Globus pallidus (tissue), 1 donor: ENCODE results near the gene LGI1.

Source experiments
- DNase-seq: peaks from one replicate; pipeline ENCODE4 v3.0.0-alpha.2; 2015; ENCODE audit warnings: low spot score

The LGI1 gene

DNA sequence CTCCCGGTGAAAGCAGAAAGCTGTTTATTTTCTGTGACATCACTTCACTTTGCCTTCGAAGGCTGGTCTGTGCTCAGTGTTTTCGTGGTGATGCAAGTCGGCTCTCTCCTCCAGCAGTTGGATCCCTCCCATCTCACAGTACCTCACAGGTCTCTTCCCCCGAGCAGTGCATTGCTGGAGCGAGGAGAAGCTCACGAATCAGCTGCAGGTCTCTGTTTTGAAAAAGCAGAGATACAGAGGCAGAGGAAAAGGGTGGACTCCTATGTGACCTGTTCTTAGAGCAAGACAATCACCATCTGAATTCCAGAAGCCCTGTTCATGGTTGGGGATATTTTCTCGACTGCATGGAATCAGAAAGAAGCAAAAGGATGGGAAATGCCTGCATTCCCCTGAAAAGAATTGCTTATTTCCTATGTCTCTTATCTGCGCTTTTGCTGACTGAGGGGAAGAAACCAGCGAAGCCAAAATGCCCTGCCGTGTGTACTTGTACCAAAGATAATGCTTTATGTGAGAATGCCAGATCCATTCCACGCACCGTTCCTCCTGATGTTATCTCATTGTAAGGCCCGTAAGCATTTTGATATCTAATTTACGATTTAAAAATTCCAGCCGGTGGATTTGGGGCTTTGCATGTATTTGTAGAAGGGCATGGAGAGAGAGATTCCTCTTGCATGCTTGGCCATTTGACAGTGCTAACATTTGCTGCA is at the start of gene LGI1:
Gene LGI1, plus strand, starts transcription at position 136 of the 707 bp plus-strand sequence. Its CDS starts 209 bp downstream, at position 345.
- DNase-seq = no peak

DNA sequence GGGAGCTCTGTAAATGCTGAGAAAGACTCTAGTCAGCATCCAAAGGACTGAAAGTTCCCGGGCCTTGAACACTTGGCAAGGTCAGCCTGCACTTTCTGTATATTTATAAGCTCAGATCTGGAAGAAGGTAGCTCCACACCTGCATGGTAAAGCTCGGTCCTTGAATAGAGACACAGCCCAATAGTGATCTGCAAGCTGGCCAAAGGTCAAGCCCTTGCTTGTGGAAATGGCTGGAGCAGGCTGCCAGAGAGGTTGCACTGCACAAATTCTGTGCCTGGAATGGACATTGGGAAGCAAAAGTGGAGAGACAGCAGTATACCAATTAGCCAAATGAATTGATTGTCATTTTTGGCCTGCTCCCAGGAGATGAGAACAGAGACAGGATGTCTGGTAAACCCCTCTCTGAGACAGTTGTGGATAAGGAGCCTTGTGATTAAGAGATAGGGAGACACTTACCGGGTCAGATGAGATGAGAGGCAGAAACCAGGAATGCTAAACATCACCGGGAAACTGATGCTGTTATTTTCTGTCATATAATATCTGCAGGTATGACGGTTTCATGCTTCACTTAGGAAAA is 47.3 kb upstream of the LGI1 start:
- no peak for DNase-seq

DNA sequence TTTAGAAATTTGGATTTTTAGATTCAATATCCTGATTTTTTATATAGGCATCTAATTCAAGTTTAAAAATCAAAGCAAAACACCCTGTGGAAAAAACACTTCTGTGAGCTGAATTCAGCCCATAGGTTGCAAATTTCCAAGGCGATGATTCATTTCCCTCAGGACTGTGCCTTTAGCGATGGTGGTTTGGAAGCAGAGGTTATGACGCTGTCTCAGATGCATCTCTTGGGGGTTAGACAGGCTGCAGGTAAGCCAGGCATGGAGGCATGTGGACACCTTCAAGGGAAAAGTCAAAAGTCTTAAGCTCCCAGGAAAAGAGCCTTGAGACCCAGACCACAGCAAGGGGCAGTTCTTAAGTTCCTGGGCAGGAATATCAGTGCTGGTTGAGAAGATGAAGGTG is 45.8 kb upstream of the LGI1 start:
- DNase-seq = no peak

DNA sequence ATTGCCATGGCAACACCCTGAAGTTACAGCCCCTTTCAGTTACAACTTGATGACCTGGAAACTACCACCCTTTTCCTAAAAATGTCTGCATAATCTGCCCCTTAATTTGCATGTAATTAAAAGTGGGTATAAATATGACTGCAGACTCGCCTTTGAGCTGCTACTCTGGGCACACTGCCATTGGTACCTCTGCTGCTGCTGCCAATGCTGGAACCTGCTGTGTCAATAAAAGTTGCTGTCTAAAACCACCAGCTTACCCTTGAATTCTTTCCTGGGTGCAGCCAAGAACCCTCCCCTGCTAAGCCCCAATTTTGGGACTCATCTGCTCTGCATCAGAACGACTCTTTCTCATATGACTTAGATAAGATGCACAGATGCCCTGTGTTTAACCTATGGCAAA is 45.1 kb upstream of the LGI1 start:
- peak; percentile 7 for DNase-seq

DNA sequence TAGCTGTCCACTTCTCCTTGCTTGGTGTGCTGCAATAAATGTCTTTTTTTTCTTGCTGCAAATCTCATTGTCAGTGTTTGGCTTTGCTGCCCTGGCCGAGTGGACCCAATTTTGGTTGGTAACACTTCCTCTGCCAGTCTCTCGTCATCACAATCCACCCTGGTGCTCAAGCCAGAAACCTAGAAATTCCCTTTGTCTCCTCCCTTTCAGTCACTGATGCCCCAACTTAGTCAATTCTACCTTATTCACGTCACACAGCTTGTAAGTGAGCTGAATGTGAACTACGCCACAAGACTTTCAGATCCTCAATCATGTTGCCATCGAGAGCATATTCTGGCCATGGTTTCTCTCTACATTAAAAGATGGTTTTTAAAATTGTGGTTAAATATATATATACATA is 42.4 kb upstream of the LGI1 start:
- DNase-seq = no peak

DNA sequence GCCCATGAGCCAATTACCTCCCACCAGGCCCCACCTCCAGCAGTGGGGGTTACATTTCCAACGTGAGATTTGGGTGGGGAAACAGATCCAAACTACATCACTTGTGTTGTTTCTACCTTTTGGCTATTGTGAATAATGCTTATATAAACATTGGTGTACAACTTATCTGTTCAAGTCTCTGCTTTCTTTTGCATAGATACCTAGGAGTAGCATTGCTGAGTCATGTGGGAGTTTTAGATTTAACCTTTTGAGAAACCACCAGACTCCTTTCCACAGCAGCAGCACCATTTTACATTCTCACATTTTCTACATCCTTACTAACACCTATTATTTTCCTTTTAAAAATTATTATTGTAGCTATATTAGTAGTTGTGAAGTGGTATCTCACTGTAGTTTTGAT is 41.0 kb upstream of the LGI1 start:
- DNase-seq = no peak

GRCh38 chr10:93718937-93719725 is 38.6 kb upstream of the LGI1 start:
- no peak for DNase-seq

DNA sequence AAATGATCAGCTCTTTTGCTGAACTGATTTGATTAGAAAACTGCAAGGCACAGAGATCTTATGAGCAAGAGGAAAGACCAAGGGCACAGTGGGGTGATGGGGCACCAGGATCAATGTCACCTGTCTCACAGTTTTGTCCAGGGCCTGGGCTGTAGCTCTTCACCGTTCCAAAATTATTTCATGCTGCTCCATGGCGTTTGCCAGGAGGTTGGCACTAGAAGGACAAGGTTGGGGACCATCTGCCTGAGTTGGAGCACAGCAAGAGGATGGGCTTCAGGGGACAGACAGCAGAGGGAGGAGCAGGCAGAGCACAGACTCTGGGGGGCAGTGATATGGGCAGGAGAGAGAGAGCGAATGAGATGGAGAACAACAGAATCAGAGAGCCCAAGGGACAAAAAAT is 37.8 kb upstream of the LGI1 start:
- no peak for DNase-seq

DNA sequence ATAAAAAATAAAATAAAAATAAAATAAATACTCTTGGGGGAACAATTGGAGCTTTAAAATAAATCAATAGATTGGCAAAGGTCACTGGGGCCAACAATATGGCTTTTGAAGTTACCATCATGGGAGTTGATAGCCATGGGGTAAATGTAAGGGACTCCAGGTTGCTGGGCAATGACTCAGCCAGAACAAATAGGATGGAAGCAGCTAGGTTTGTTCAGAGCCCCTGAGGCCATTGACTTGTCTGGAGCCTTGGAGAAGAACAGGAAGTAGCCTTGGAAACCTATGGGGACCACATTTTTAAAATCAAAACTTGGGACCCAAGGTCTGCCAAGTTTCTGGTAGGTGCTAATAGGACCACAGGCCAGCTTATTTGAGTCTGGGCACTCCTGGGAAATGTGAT is 35.2 kb upstream of the LGI1 start:
- no peak for DNase-seq

- DNase-seq = no peak
Observed at GRCh38 chr10:93723153-93723552, 34.6 kb upstream of the LGI1 start.

DNA sequence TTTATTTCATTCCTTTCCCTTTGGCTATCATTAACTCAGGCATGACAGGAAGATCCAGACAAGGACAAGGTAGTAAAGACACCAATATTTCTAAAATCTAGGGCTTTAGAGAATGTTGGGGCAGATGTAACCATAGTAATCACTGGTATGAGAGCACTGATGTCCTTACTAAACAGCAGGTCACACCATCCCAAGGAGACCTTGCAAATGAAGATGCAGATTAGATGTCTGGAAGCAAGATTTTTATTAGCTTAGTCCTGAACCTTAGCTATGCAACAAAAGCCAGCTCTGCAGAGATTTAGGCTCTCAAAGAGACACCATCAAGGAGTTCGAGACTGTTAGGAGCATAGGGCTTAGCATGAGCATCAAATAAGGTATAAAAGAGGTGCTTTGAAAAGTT is 31.7 kb upstream of the LGI1 start:
- no peak for DNase-seq

- DNase-seq = no peak
Observed at GRCh38 chr10:93741367-93741766, 16.4 kb upstream of the LGI1 start.

DNA sequence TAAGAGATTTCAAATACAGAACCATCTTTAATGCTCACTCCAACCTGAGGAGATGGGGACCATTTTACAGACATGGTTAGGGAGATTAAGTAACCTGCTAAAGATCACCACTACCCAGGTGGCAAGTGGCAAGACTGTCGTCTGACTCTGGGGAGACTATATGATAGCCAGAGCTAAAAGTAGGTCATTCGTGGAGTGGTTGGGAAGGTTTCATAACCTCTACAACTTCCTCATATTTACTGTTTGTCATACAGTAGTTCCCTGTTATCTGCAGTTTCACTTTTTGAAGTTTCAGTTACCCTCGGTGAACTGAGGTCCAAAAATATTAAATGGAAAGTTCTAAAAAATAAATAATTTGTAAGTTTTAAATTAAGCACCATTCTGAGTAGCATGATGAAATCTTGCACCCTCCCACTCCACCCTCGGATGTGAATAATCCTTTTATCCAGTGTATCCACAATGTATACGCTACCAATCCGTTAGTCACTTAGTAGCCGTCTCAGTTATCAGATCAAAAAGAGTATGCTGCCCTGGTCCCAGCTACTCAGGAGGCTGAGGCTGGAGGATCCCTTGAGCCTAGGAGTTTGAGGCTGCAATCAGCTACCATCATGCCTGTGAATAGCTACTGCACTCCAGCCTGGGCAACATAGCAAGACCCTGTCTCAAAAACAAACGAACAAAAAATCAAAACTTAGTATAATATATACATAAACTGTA is 14.9 kb upstream of the LGI1 start:
- no peak for DNase-seq

GRCh38 chr10:93745408-93746065 is 12.2 kb upstream of the LGI1 start:
- DNase-seq = no peak

- DNase-seq = no peak
Observed at GRCh38 chr10:93746844-93747284, 10.9 kb upstream of the LGI1 start.

DNA sequence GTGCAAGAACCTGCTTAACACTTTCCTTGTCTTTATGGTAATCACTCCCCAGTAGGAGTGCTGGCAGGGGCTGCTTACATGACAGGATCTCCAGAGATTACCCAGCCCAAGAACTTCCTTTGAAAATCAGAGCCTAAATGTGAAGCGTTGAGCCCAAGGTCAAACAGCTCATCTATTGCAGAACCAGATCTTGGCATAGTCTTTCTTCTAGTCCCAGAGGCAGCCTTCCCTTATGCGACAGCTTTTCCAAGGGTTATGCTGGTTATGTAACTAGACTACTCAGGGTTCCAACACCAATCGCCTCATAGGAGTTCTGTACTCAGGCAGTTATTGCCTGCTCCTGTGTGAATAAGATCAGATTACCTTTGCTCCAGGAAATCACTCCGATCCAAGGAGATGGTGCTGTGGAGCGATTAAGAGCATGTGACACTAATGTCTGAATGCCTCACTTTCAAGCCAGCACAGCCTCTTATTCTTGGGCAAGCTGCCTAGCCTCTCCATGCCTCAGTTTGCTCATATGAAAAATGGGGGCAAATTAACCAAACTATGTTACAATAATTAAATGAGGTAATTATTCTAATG is 8.4 kb upstream of the LGI1 start:
- DNase-seq = no peak

DNA sequence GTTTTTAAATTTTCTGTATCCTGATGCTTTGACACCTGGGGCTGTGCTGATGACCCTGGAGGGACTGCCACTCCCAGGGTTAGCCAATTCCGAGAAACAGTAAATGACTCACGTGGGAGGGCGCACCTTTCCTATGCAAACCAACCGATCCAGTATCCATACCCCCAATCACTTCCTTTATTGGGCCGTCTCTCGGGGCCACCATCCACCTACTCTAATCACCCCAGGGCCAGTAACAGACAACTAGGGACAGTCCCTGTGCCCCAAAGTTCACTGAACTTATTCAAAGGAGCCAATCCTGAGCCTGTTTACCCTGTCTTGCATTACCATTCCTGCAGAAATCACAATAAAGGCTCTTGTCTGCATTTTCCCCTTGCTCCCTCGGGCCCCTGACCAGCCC is 6.6 kb upstream of the LGI1 start:
- no peak for DNase-seq

DNA sequence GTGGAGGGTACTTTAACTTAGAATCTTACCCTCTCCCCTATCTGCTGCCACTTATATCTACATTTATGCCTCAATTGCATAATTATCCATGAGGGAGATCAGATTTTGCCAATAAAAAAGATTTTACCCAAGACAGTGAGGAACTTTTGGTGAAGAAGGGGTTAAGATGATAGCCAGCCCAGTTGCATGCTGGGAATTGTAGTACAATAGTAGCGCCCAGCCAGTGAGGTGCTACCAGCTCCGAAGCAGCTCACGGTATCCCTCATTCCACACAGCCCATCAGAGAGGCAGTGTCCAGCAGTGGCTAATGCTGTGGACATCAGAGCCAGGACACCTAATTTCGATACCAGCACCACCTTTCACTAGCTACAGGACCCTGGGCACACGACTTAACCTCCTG is 5.9 kb upstream of the LGI1 start:
- no peak for DNase-seq

GRCh38 chr10:93752761-93753160 is 5.0 kb upstream of the LGI1 start:
- no peak for DNase-seq

GRCh38 chr10:93753621-93754250 is 4.0 kb upstream of the LGI1 start:
- no peak for DNase-seq

DNA sequence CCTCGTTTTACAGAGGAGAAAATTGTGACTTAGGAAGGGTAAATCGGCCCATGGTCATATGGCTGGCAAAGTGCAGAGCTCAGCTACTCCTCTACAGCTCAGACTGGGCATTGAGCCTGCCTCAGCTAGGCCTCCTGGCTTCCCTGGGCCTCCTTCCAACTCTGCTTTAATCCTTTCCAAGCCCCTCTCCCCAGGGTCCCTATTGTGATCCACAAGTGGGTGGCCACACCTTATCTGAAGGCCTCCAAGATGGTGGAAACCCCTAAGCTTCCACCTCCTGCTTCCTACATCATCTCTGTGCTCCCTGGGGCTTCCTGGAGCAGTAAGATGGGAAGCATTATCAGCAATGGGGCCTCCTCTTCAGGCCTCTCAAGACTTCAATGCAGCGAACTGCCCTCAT is 3.0 kb upstream of the LGI1 start:
- no peak for DNase-seq
